Panc1 (cell line): ENCODE measurements around the gene KCNIP4.

Experiments
- CTCF ChIP-seq: fragments of 450-650 bp; IDR thresholded peaks from 2 replicates; pipeline ENCODE4 v1.5.1; 2017; ENCODE audit warnings: mild to moderate bottlenecking
- POLR2AphosphoS5 ChIP-seq: IDR thresholded peaks from 2 replicates; pipeline ENCODE4 v1.6.1; 2012; ENCODE audit warnings: mild to moderate bottlenecking, low read depth, low read length, moderate library complexity
- SIN3A ChIP-seq: IDR thresholded peaks from 2 replicates; pipeline ENCODE4 v1.6.1; 2012; ENCODE audit warnings: low read depth, mild to moderate bottlenecking, low read length, moderate library complexity, borderline replicate concordance; ENCODE audit not compliant: insufficient read depth

- TF ChIP-seq POLR2AphosphoS5 (no peak), CTCF (no peak), SIN3A (no peak)
Observed at GRCh38 chr4:21327976-21328700, 620.4 kb downstream of the KCNIP4 start.
